Measurements from ENCODE around the gene TPP1.
A peak's percentile ranks its signal among the peaks of the same experiment; 100 is the strongest.

DNA sequence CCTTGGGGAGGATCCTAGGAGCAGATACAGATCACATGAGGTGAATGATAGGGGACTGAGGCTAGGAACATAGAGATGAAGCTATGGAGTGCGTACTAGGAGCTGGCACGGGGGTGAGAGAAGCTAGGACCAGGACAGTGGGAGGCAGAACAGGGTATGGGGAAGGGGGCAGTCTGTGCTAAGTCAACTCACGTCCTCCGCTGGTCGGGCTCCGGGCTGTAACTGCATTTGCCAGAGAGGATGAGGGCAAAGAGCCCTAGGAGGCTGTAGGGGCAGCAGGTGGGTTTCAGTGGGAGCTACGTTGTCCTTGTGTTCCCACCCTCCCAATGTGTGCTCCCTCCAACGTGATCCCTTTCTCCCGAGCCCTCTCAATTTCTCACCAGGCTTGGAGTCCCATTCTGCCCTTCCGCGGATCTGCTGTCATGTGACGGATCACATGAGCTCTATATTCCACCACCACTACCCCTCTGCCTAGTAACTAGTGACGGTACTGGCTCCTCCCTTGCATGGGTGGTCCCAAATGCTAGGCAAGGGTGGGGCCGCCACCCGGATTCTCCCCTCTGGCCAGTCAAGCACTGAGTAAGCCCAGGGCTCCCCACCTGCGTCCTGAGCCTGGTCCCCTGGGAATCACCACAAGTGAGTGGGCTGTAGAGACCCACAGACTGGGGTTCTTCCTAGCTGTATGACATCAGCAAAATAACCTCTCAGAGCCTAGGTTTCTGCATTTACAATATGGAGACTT lies at the start of gene TPP1:
- TF ChIP-seq POLR2A (IDR thresholded peaks at IDR 0.05) (peak; percentile 84 to 86), POLR2AphosphoS5 (IDR thresholded peaks at IDR 0.05) (peak; percentile 96 to 99 (median 98)), CTCF (IDR thresholded peaks at IDR 0.05) (no peak), EP300 (IDR thresholded peaks at IDR 0.05) (peak in 1 of 4 donors; percentile 51)
